SK-N-SH (cell line): ENCODE results near the gene FKBP5. TPM values are rescaled to one million over a fixed set of nuclear protein-coding genes. Genes with fewer than 3 reads are reported as not detected.

ENCODE experiments used
- CTCF ChIA-PET: fragments of 300-600, 350-600 bp; formaldehyde crosslinking; extraction: SDS; loops from one replicate; lab custom pipeline; 2021; lab: Yijun Ruan, JAX
- POLR2A ChIA-PET: fragments of 350-600 bp; sonication (Branson Sonifier 250); formaldehyde crosslinking; extraction: SDS; loops from one replicate; lab custom pipeline; 2020; ENCODE audit warnings: antibody characterized with exemption, inconsistent platforms; lab: Yijun Ruan, JAX
- DNase-seq: peaks from one replicate; pipeline ENCODE4 v3.0.0; 2012
- H2AFZ ChIP-seq: fragments of 200-600 bp; sonication (generic); 2 replicates; pipeline ENCODE4 v1.8.1; 2016; ENCODE audit warnings: antibody characterized with exemption, mild to moderate bottlenecking, low read depth
- H3F3A ChIP-seq: fragments of 200-600 bp; sonication (generic); replicated peaks from 2 replicates; pipeline ENCODE3; 2016; ENCODE audit warnings: antibody characterized with exemption, mild to moderate bottlenecking; ENCODE audit not compliant: insufficient read depth
- H3K27ac ChIP-seq, 2 experiments: fragments of 200-500 bp in 1 of 2; fragments of 200-600 bp in 1 of 2; sonication (Bioruptor generic) in 1 of 2; sonication (generic), shearing (Covaris generic) in 1 of 2; 2 replicates each; pipeline versions ENCODE4 v1.5.1 to v1.6.1; 2014 to 2016; ENCODE audit warnings: low read depth in 2 of 2, inconsistent platforms in 1 of 2, low read length in 1 of 2, mild to moderate bottlenecking in 1 of 2, mixed read lengths in 1 of 2
- H3K27me3 ChIP-seq: fragments of 200-600 bp; sonication (generic), shearing (Covaris generic); 2 replicates; pipeline ENCODE4 v1.6.1; 2016; ENCODE audit warnings: mixed run types; ENCODE audit not compliant: insufficient read depth
- H3K36me3 ChIP-seq, 2 experiments: fragments of 200-500 bp in 1 of 2; fragments of 200-600 bp in 1 of 2; sonication (Bioruptor generic) in 1 of 2; sonication (generic) in 1 of 2; replicated peaks in 1 of 2; 2 replicates each; pipeline versions ENCODE3 to v1.5.1; 2014 to 2016; ENCODE audit warnings: low read length in 1 of 2, mild to moderate bottlenecking in 1 of 2; ENCODE audit not compliant: insufficient read depth in 2 of 2, control insufficient read depth in 1 of 2
- H3K4me1 ChIP-seq, 2 experiments: fragments of 200-500 bp in 1 of 2; fragments of 200-600 bp in 1 of 2; sonication (Bioruptor generic) in 1 of 2; sonication (generic), shearing (Covaris generic) in 1 of 2; 2 replicates each; pipeline versions ENCODE4 v1.5.1 to v1.6.1; 2014 to 2016; ENCODE audit warnings: low read depth in 1 of 2, low read length in 1 of 2, mixed run types in 1 of 2; ENCODE audit not compliant: insufficient read depth in 2 of 2, control insufficient read depth in 1 of 2
- H3K4me2 ChIP-seq: fragments of 200-600 bp; sonication (generic), shearing (Covaris generic); 2 replicates; pipeline ENCODE4 v1.6.1; 2017; ENCODE audit warnings: mixed run types
- H3K4me3 ChIP-seq, 2 experiments: fragments of 200-500 bp in 1 of 2; fragments of 200-600 bp in 1 of 2; sonication (Bioruptor generic) in 1 of 2; sonication (generic), shearing (Covaris generic) in 1 of 2; 2 replicates each; pipeline versions ENCODE4 v1.5.1 to v1.8.1; 2014 to 2016; ENCODE audit warnings: low read depth in 2 of 2, inconsistent platforms in 1 of 2, low read length in 1 of 2, mild to moderate bottlenecking in 1 of 2, mixed read lengths in 1 of 2, moderate library complexity in 1 of 2
- H3K79me2 ChIP-seq: fragments of 200-600 bp; sonication (generic); 2 replicates; pipeline ENCODE4 v1.8.1; 2017; ENCODE audit warnings: mild to moderate bottlenecking; ENCODE audit not compliant: insufficient read depth
- H3K9ac ChIP-seq: fragments of 200-600 bp; sonication (generic); 2 replicates; pipeline ENCODE4 v1.6.1; 2017; ENCODE audit warnings: mixed run types
- H3K9me2 ChIP-seq: fragments of 200-600 bp; sonication (generic); 2 replicates; pipeline ENCODE4 v1.6.1; 2017; ENCODE audit warnings: mixed run types
- H3K9me3 ChIP-seq: fragments of 200-600 bp; sonication (generic); 2 replicates; pipeline ENCODE4 v1.6.1; 2017; ENCODE audit warnings: mixed run types, mild to moderate bottlenecking, moderate library complexity
- H4K20me1 ChIP-seq: fragments of 200-600 bp; sonication (generic); 2 replicates; pipeline ENCODE4 v1.6.1; 2017; ENCODE audit warnings: mild to moderate bottlenecking, mixed run types; ENCODE audit not compliant: insufficient read depth
- ELF1 ChIP-seq: IDR thresholded peaks from 2 replicates; pipeline ENCODE4 v1.4.0; 2012
- EZH2phosphoT487 ChIP-seq: fragments of 200-600 bp; sonication (generic); IDR thresholded peaks from 2 replicates; pipeline ENCODE4 v1.6.1; 2017; ENCODE audit warnings: low read depth, mixed run types, mild to moderate bottlenecking, antibody characterized with exemption, moderate library complexity, borderline replicate concordance
- FOSL2 ChIP-seq: IDR thresholded peaks from 2 replicates; pipeline ENCODE4 v1.4.0; 2012; ENCODE audit warnings: low read depth, mild to moderate bottlenecking, moderate library complexity, borderline replicate concordance
- FOXM1 ChIP-seq: IDR thresholded peaks from 2 replicates; pipeline ENCODE4 v1.4.0; 2012; ENCODE audit warnings: low read depth, mild to moderate bottlenecking
- GATA2 ChIP-seq: sonication (generic); formaldehyde crosslinking; IDR thresholded peaks from 2 replicates; pipeline ENCODE4 v1.5.0; 2020; ENCODE audit warnings: mild to moderate bottlenecking, missing genetic modification reagents
- JUND ChIP-seq: IDR thresholded peaks from 2 replicates; pipeline ENCODE4 v1.4.0; 2012
- MXI1 ChIP-seq: IDR thresholded peaks from 2 replicates; pipeline ENCODE4 v1.6.1; 2012; ENCODE audit warnings: mild to moderate bottlenecking, low read depth, low read length, improper control_type of control experiment
- NRF1 ChIP-seq: IDR thresholded peaks from 2 replicates; pipeline ENCODE4 v1.6.1; 2012; ENCODE audit warnings: low read depth, mild to moderate bottlenecking, low read length
- POLR2AphosphoS5 ChIP-seq: IDR thresholded peaks from 2 replicates; pipeline ENCODE4 v1.6.1; 2012; ENCODE audit warnings: low read depth, low read length
- RAD21 ChIP-seq: IDR thresholded peaks from 2 replicates; pipeline ENCODE4 v1.6.1; 2012; ENCODE audit warnings: mild to moderate bottlenecking, low read length
- RFX5 ChIP-seq: IDR thresholded peaks from 2 replicates; pipeline ENCODE4 v1.6.1; 2012; ENCODE audit warnings: mild to moderate bottlenecking, improper control_type of control experiment, low read length
- RXRA ChIP-seq: IDR thresholded peaks from 2 replicates; pipeline ENCODE4 v1.4.0; 2012; ENCODE audit warnings: low read depth, mild to moderate bottlenecking, borderline replicate concordance
- SIN3A ChIP-seq: IDR thresholded peaks from 2 replicates; pipeline ENCODE4 v1.6.1; 2012; ENCODE audit warnings: low read depth, mild to moderate bottlenecking, low read length, moderate library complexity, borderline replicate concordance
- SMC3 ChIP-seq: IDR thresholded peaks from 2 replicates; pipeline ENCODE4 v1.6.1; 2012; ENCODE audit warnings: low read depth, low read length, improper control_type of control experiment
- TEAD4 ChIP-seq: IDR thresholded peaks from 2 replicates; pipeline ENCODE4 v1.4.0; 2012; ENCODE audit warnings: mild to moderate bottlenecking, borderline replicate concordance; ENCODE audit not compliant: insufficient read depth
- USF1 ChIP-seq: IDR thresholded peaks from 2 replicates; pipeline ENCODE4 v1.4.0; 2012; ENCODE audit warnings: low read depth, borderline replicate concordance
- WGBS: methylation state at CpG from one replicate; pipeline ENCODE4 v1.1.6; 2017; ENCODE audit warnings: low lambda C conversion rate; 5-methylcytosine and 5-hydroxymethylcytosine counted together
- polyA plus RNA-seq, 3 experiments: library from polyadenylated mRNA; depleted of rRNA; stranded (reverse); fragments of >200 nt; gene quantifications; 2 replicates each; pipeline ENCODE4 v1.2.3, GENCODE V29; 2012
- TF ChIP-seq, protein P1 (sequence below): fragments of 150-350 bp; IDR thresholded peaks from 2 replicates; pipeline ENCODE4 v1.6.1; 2016; ENCODE audit warnings: mild to moderate bottlenecking, low read depth, low read length
- TF ChIP-seq, protein P2 (sequence below): fragments of 200-600 bp; sonication (generic); IDR thresholded peaks from 2 replicates; pipeline ENCODE4 v1.6.1; 2017; ENCODE audit warnings: antibody characterized with exemption, mild to moderate bottlenecking, moderate library complexity

FKBP5 gene
- polyA plus RNA-seq, 1 of the 3 experiments (the other 2 are of a cell fraction): 5.1 TPM

DNA sequence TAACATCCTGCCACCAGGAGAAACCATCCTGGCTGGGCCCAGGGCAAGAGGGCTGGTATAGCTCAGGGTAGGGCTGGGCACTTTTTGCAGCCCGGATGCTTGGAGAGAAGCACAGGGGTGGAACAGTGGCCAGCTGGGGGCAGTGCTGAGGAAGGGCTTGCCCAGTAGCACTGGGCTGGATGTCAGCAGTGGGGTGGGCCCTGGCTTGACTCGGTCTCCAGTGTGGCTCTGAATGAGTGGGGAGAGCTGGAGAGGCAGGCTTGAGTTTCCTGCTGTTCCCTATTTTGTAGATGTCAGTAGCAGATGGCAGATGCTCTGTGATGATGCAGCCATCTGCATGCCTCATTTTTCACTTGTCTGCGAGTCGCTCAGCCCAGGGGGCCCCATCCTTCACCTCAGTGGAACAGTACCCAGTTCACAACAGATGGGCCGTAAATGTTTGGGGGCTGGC lies 119.7 kb downstream of the FKBP5 start (continued):
- no peak for TF ChIP-seq GATA2
- TF ChIP-seq RFX5: no peak
- no peak for TF ChIP-seq ELF1
- no peak for TF ChIP-seq POLR2AphosphoS5
- no peak for TF ChIP-seq FOXM1

DNA sequence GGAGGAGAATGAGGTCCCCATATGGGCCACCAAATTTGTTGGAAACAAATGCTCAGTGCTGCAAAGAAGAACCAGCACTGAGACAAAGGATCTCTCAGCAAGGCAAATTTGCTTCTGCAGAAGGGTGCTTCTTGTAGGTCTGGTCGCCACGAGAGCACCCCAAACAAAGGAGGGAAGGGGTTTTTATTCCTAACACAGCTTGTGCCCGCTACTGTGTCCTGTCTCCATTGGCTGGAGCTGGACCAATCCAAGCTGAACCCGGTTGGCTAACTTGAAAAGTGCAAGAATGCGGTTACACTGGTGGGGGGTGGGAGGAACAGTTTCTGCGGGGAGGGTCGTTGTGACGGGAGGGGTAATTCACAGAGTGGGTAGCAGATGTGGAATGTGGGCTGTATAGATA lies 121.9 kb downstream of the FKBP5 start:
- no peak overlapping the region for H3K4me3 ChIP-seq
- H2AFZ ChIP-seq: no peak overlapping the region
- H4K20me1 ChIP-seq: no peaks in the 10 kb centered on the region
- no peak overlapping the region for H3K9ac ChIP-seq
- ChIA-PET POLR2A (no interaction called here), CTCF (interaction anchor here (1.6 to 2.6 kb wide), 3 partner anchors 12 to 170 kb away, joined by 4 to 7 read pairs (median 7); partner anchors contain the start of gene ARMC12)
- no peaks in the 10 kb centered on the region for H3K9me2 ChIP-seq
- no peak overlapping the region for H3K27ac ChIP-seq
- H3F3A ChIP-seq: no peaks in the 10 kb centered on the region
- no peak for DNase-seq
- no peaks in the 10 kb centered on the region for H3K36me3 ChIP-seq
- H3K27me3 ChIP-seq: peaks cover 4% of the 10 kb centered on the region
- H3K4me1 ChIP-seq: peaks cover 0 to 5% of the 10 kb centered on the region in 2 experiments; a peak in 1 of 4 replicates
- H3K4me2 ChIP-seq: no peak overlapping the region
- H3K9me3 ChIP-seq: no peaks in the 10 kb centered on the region
- WGBS: 87% methylated on average over 8 of the region's 8 CpGs
- no peaks in the 10 kb centered on the region for H3K79me2 ChIP-seq
- TF ChIP-seq SIN3A (no peak), RXRA (no peak), USF1 (no peak), RFX5 (no peak), MXI1 (no peak), EZH2phosphoT487 (no peak), JUND (no peak), TEAD4 (no peak), NRF1 (no peak), FOSL2 (no peak), RAD21 (no peak), SMC3 (no peak), POLR2AphosphoS5 (no peak), FOXM1 (no peak), GATA2 (no peak)
- TF ChIP-seq, protein P1, sequence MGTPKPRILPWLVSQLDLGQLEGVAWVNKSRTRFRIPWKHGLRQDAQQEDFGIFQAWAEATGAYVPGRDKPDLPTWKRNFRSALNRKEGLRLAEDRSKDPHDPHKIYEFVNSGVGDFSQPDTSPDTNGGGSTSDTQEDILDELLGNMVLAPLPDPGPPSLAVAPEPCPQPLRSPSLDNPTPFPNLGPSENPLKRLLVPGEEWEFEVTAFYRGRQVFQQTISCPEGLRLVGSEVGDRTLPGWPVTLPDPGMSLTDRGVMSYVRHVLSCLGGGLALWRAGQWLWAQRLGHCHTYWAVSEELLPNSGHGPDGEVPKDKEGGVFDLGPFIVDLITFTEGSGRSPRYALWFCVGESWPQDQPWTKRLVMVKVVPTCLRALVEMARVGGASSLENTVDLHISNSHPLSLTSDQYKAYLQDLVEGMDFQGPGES: no peak
- TF ChIP-seq, protein P2, sequence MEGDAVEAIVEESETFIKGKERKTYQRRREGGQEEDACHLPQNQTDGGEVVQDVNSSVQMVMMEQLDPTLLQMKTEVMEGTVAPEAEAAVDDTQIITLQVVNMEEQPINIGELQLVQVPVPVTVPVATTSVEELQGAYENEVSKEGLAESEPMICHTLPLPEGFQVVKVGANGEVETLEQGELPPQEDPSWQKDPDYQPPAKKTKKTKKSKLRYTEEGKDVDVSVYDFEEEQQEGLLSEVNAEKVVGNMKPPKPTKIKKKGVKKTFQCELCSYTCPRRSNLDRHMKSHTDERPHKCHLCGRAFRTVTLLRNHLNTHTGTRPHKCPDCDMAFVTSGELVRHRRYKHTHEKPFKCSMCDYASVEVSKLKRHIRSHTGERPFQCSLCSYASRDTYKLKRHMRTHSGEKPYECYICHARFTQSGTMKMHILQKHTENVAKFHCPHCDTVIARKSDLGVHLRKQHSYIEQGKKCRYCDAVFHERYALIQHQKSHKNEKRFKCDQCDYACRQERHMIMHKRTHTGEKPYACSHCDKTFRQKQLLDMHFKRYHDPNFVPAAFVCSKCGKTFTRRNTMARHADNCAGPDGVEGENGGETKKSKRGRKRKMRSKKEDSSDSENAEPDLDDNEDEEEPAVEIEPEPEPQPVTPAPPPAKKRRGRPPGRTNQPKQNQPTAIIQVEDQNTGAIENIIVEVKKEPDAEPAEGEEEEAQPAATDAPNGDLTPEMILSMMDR: no peak
